ENCODE results near the gene ENSA.
"Not testable (repeated sequence)": the region's sequence is repeated elsewhere in the genome, so short reads cannot be mapped to it uniquely, and the experiment has no call there.

ENSA gene

DNA sequence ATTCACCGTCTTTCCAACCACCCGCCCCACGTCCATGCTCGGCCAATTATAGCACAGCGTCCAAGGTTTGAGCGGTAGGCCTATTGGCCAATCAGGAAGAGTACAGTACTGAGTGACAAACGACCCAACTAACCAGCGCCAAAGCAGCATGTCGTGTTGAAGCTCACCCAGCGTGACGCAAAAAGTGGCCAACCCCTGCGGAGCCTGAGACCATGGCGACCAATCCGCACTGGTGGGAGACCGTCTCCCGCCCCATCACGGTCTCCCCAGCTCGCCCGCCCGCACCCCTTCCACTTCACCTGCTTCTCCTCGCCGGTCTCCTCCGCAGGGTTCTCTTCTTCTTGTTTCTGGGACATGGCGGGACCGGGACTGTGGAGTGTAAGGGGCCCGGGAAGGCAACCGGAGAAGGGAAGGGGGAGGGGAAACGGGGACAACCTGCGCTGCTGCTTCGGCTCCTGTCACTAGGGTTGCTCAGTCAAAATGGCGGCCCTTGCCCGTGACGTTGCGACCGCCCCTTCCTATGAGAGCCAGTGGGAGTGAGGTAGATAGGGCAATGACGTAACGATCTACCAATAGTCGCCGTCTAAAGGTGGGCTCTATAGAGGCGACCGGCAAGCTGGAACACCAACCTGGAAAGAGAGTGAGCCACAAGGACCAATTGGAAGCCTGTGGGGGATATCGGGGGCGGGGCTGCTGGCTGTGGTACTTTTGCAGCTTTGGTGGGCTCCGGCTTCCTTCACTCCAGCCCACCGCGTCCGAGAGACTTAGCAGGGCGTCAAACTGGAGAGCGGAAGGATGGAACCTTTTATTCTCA, at the start of gene ENSA:
ENSA (minus strand) TSS at position 498 of the 814 bp plus-strand sequence; CDS start at position 356, 142 bp downstream.
- DNase-seq, result peak; percentile 99

GRCh38 chr1:150678988-150679387, 49.6 kb upstream of the ENSA start:
- no peak for DNase-seq

DNA sequence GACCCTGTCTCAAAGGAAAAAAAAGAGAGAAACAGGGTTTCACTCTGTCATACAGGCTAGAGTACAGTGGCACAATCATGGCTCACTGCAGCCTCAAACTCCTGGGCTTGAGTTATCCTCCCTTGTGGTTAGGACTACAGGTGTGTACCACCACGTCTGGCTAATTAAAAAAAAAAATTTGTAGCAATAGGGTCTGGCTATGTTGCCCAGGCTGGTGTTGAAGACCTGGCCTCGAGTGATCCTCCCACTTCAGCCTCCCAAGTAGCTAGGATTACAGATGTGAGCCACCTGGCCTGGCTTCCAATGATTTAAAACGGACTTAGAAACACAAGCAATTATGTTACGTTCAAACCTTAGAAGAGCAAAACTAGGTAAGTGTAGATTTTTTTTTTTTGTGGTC, 45.5 kb upstream of the ENSA start:
- no peak for DNase-seq

DNA sequence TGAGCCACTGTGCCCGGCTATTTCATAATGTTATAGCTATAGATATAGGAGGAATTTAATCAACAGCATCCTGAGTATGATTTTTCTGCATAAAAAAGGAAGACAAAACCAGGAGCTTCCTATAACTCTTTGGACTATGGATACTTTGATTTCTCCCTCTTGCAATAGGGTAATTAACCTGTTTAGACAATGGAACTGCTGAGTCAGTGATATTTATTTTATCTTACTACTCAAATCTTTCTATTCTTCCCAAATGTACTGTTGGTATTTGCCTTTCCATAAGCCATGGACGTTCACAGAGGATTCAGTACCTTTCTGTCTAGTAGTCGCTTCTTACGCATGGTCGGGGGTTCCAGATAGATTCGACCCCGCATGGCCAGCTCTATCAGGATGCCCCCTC, 33.9 kb upstream of the ENSA start:
- DNase-seq, result no peak

GRCh38 chr1:150662811-150663210, 33.4 kb upstream of the ENSA start:
- DNase-seq, result no peak

GRCh38 chr1:150661156-150661555, 31.7 kb upstream of the ENSA start:
- no peak for DNase-seq

- DNase-seq, result no peak
Observed at GRCh38 chr1:150660584-150660983, 31.2 kb upstream of the ENSA start.

DNA sequence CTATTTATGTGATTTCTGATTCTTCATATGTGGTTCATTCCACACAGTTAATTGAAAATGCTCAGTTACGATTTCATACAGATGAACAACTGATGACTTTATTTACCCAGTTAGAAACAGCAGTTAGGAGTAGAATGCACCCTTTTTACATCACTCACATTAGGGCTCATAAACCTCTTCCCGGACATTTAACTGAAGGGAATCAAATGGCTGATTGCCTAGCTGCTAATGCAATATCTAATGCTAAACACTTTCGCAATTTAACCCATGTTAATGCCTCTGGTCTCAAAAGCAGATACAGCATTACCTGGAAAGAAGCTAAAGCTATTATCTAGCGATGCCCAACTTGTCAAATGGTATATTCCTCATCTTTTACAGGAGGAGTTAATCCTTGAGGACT, 27.7 kb upstream of the ENSA start:
- not testable (repeated sequence) for DNase-seq

- DNase-seq, result not testable (repeated sequence)
Observed at GRCh38 chr1:150654635-150655034, 25.2 kb upstream of the ENSA start.

- DNase-seq, result no peak
Observed at GRCh38 chr1:150650193-150650592, 20.8 kb upstream of the ENSA start.

GRCh38 chr1:150649441-150650075, 20.1 kb upstream of the ENSA start:
- DNase-seq, result no peak

DNA sequence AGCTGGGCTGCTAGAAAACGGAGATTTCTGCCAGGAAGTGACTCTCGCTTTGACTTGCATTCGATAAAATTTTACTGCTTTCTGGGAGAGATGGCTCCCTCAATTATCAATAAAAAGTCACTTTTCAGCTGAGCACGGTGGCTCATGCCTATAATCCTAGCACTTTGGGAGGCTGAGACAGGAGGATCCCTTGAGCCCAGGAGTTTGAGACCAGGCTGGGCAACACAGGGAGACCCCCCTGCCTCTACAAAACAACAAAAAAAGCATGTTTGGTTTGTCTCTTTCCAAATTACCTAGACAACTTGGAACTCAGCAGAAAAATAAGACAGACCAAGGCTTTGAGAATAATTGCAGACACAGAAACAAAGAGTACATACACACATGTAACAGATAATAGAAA, 12.9 kb upstream of the ENSA start:
- no peak for DNase-seq

DNA sequence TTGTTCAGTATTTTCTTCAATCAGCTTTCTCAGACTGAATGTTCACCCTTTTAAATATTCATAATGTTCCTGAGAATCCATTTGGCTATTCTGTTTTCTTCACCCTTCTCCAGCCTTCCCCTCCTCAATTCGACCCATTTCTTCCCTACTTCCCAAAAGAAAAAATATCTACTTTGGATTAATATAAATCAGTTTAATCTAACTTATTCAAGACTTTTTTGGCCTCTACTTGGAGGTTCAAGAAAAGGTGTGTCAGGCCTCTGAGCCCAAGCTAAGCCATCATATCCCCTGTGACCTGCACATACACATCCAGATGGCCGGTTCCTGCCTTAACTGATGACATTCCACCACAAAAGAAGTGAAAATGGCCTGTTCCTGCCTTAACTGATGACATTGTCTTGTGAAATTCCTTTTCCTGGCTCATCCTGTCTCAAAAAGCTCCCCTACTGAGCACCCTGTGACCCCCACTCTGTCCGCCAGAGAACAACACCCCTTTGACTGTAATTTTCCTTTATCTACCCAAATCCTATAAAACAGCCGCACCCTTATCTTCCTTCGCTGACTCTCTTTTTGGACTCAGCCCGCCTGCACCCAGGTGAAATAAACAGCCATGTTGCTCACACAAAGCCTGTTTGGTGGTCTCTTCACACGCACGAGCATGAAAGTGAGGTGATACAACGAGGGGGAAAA, 11.9 kb upstream of the ENSA start:
- DNase-seq, result not testable (repeated sequence)

DNA sequence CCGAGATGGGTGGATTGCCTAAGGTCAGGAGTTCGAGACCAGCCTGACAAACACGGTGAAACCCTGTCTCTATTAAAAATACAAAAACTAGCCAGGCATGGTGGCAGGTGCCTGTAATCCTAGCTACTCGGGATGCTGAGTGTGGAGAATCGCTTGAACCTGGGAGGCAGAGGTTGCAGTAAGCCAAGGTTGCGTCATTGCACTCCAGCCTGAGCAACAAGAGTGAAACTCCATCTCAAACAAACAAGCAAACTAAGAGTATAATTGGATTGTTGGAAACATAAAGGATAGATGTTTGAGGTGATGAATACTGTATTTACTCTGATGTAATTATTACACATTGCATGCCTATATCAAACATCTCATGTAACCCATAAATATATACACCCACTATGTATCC, 9.0 kb upstream of the ENSA start:
- not testable (repeated sequence) for DNase-seq

DNA sequence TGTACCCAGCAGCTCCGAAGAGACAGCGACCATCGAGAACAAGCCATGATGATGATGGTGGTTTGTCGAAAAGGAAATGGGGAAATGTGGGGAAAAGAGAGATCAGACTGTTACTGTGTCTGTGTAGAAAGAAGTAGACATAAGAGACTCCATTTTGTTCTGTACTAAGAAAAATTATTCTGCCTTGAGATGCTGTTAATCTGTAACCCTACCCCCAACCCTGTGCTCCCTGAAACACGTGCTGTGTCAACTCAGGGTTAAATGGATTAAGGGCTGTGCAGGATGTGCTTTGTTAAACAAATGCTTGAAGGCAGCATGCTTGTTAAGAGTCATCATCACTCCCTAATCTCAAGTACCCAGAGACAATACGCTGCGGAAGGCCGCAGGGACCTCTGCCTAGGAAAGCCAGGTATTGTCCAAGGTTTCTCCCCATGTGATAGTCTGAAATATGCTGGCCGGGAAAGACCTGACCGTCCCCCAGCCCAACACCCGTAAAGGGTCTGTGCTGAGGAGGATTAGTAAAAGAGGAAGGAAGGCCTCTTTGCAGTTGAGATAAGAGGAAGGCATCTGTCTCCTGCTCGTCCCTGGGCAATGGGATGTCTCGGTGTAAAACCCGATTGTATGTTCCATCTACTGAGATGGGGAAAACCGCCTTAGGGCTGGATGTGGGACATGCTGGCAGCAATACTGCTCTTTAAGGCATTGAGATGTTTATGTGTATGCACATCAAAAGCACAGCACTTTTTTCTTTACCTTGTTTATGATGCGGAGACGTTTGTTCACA, 5.6 kb upstream of the ENSA start:
- DNase-seq, result not testable (repeated sequence)

- DNase-seq, result no peak
Observed at GRCh38 chr1:150628766-150629114, 672 bp downstream of the ENSA start.

DNA sequence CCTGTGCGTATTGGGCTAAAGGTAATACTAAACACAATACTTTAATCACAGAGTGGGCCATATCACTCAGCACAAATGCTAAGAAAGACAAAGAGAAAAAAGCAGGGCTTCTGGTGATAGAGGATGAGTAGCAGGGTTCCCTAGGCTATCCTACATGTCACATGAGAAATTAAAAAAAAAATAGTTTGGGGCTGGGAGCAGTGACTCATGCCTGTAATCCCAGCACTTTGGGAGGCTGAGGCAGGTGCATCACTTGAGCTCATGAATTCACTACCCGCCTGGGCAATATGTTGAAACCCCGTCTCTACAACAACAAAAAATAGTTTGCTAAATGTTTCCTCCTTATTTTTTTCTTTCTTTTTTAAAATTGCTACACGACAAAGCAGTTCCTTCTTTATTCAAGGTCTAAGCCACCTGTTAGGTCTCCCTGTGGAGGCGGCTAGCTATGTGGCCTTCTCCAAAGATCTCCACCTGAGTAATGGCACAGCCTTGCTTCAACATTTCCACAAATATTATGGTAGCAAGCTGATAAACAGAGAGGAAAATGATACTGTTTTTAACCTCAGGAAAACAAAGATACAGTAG, 1.5 kb downstream of the ENSA start:
- DNase-seq, result no peak

- DNase-seq, result no peak
Observed at GRCh38 chr1:150626150-150626549, 3.3 kb downstream of the ENSA start.

GRCh38 chr1:150624546-150624945, 4.9 kb downstream of the ENSA start:
- DNase-seq, result not testable (repeated sequence)

DNA sequence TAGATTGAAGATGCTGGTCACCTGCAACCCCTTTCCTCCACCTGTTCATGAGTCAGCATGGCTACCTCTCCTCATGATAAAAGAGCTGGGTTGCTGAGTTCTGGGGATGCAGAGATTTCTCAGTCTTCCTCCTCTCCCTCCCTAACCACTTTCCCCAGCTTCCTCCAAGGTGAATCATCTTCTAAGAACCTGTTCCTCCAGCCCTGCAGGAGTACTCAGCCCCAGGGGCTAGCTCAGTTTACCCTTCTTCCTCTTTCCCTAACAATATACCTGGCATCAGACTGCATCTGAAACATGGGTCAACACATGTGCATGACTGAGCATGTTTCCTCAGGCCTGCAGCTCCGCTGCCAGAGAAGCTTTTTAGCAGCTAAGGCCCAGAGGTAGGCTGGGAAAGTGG, 5.3 kb downstream of the ENSA start:
- not testable (repeated sequence) for DNase-seq

DNA sequence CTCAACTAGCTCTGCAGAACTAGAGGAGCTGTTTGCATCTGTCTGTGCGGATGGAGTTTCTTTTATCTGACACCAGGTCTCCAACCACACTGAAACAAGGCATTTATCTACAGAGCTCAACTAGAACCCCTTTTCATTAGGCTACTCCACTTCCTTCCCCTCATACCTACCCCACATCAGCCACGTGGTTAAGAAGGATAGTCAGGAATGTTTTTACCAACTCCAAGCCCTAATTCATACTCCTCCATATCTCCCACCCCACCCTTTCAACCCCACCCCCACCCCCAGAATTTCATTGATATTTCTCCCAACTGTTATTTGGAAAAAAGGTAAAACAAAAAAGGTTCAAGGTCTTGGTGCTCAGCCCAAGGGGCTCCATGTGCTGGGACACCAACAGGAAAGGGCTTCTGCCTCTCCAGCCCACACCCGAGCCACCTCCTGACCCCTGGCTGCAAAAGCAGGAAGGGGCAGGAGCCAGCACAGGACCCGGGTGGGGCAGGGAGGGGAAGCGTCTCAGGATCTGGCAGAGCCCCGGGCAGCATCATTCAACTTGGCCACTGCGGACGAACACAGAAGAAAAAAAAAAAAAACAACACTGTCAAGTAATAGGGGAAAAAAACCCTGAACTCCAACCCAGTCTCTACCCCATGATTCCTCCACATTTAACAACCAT, 7.0 kb downstream of the ENSA start:
- no peak for DNase-seq

All from left hindlimb (tissue), 1 donor.